ENCODE measurements around the gene HJV.

Gene HJV

DNA sequence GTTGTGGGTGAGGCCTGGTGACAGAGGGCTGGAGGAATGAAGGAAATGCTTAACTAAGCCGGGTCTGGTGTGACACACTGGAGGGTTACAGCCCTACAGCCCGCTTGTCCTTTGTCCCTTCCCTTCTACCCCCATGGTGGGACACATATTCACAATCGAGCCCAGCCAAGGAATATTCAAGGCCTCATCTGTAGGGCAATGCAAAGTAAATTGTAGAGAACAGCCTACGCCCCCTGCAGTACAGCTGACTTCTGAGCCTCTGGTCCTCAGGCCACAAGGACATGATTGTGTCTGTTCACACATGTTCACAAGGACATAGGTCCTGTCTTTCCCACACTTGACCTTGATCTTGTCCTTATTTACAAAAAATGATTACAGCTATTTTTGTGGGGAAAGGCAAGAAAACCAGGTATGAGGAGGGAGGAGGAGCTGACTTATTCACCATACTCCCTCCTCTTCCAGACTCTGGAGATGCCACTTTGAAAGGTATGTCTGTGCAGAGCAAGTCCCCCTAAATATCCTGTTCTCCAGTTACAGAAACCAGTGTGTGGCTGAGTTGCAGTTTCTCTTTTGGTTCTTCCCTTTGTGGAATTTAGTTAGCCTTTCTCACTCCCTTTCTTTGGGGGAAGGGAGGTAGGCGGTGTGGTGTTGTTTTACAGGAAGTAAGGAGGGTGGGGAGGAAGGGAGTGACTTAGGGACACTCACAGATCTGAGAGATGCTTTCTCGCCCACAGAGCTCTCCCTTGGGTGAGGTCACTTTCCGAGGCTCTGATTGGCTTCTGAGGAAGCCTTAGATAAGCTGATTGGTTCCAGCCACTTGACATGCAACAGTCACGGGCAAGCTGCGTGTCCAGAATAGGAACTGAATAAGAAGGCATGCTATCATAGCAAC is 42.4 kb downstream of the HJV start:
- DNase-seq, result peak; percentile 29 to 97 (median 86)

DNA sequence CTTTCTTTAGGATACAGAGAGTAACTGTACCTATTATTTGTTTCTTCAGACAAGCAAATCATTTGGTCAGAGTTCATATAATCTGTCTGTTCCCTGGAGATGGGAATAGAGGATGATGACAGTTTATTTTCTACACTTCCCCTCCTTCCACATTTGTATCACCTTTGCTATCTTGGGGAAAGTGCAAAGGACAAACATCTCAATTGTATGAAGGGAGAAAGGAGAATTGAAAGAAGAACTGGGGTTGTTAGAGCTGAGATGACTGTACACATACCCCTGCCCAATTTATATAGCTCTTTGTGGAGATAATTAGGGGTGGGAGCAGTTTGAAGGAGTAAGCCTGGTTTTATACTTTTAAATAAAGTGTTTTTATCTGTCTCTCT is 43.1 kb downstream of the HJV start:
- no peak for DNase-seq

DNA sequence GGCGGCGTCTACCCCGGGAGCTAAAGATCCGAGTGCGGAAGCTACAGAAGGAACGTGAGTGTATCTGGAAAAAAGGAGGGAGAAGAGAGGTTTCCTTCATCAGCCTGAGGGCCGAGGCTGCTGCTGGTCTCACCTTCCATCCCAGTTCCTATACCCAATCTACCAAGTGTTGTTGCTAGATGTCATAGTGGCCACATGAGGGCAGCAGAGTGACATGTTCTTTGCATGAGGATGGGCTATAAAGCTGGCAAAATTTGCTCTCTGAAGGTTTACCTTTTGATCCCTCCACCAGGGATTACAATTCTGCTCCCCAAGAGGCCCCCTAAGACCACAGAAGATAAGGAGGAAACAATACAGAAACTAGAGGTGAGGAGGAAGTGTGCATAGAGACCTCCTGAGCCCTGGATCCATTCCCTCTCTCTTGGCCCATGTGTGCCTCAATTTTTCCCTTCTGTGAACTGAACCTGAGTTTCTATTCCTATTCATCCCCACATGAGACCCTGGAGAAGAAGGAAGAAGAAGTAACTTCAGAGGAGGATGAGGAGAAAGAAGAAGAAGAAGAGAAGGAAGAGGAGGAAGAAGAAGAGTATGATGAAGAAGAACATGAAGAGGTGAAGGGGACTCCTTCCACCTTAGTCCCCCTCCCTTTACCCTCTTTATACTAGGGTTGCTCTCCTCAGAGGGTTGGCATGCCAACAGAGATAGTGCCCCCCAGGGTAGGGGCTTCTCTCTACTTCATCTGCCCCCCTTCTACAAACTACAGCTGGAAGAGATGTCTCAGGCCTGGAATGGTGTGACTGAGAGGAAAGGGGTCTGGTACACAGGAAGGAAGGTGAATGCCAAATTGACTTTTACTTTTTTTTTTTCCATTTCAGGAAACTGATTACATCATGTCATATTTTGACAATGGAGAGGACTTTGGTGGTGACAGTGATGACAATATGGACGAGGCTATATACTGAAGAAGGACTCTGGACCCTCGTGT is 43.8 kb downstream of the HJV start:
- peak in 47 of 56 donors; percentile 13 to 86 (median 50) for DNase-seq

DNA sequence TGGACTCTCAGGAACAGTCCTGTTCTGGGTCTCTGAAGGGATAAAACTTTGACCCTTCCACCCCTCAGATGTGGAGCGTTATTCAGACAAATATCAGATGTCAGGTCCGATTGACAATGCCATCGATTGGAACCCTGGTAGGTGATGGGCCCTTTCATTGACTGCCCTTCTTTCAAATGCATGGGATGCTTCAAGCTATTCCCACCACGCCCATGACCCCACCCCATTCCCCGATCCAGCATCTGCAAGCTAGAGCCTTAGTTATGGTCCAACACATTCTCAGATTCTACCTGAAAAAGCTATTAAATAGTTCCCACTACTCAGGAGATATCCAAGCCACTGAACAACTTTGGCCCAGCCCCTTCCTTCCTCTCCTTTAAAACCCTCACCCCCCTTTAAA is 44.5 kb downstream of the HJV start:
- DNase-seq, result no peak

DNA sequence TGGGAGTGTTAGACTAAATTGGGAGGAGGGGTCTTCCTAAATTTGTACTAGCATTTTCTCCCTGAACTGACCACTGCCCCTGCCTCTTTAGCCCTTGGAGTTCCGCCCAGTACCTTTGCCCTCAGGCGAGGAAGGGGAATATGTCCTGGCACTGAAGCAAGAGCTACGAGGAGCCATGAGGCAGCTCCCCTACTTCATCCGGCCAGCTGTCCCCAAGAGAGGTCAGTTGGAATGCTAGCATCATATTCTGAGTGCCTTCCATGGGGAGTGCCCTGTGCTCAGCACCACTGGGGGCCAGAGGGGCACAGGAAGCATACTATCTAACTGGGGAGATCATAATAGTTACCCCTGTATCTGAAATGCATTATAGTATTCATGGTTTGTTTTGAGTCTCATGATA is 46.3 kb downstream of the HJV start:
- no peak for DNase-seq

DNA sequence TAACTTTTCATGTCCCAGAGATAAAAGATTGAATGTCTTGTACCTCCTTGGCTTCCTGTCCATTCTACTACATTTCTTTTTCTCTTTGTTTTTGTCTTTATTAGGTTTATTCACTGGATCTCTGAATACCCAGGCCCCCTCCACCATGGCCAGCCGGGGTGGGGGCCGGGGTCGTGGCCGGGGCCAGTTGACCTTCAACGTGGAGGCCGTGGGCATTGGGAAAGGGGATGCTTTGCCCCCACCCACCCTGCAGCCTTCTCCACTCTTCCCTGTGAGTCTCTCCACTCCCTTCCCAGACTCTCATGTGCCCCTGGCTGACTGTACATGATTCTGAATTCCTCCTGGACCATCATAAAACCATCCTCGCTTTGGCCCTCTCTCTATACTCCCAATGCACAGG is 46.8 kb downstream of the HJV start:
- DNase-seq, result no peak

DNA sequence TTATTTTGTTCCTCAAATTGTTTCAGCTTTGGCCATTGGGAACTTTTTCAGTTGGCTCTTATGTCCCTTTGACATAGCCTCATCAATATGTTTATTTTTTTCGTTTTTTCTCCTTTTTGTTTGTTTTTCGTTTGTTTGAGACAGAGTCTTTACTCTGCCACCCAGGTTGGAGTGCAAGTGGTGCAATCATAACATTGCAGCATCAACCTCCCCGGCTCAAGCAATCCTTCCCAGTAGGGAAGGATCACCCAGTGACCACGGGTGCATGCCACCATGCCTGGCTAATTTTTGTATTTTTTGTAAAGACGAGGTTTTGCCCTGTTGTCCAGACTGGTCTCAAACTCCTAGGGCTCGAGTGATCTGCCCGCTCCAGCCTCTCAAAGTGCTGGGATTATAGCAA is 49.0 kb downstream of the HJV start:
- no peak for DNase-seq
